ENCODE results near the gene GJB5.

The GJB5 gene

DNA sequence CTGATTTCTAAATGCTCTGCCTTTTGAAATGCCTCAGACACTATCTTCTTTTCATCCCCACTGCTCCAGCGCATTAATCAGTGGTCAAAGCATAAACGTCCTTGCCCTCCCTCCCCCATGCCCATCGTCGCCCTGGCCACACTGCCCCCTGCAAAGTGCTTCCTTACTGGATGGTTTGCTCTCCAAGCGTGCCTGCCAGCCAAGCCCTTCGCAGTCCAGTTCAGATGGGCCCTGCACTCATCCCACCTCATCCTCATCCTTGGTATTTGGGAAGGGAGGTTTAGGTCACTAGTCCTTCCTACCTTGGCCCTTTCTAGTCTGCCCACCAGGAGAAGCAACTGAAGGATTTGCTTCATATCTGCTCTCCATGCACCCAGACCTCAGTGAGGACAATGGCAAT is 41.1 kb downstream of the GJB5 start:
- TF ChIP-seq, protein P1, sequence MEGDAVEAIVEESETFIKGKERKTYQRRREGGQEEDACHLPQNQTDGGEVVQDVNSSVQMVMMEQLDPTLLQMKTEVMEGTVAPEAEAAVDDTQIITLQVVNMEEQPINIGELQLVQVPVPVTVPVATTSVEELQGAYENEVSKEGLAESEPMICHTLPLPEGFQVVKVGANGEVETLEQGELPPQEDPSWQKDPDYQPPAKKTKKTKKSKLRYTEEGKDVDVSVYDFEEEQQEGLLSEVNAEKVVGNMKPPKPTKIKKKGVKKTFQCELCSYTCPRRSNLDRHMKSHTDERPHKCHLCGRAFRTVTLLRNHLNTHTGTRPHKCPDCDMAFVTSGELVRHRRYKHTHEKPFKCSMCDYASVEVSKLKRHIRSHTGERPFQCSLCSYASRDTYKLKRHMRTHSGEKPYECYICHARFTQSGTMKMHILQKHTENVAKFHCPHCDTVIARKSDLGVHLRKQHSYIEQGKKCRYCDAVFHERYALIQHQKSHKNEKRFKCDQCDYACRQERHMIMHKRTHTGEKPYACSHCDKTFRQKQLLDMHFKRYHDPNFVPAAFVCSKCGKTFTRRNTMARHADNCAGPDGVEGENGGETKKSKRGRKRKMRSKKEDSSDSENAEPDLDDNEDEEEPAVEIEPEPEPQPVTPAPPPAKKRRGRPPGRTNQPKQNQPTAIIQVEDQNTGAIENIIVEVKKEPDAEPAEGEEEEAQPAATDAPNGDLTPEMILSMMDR (IDR thresholded peaks at IDR 0.05; ENCODE audit: insufficient read depth, missing control alignments), result no peak
- FAIRE-seq, result no peak
- no peak for DNase-seq (ENCODE audit: insufficient read length, low spot score)

DNA sequence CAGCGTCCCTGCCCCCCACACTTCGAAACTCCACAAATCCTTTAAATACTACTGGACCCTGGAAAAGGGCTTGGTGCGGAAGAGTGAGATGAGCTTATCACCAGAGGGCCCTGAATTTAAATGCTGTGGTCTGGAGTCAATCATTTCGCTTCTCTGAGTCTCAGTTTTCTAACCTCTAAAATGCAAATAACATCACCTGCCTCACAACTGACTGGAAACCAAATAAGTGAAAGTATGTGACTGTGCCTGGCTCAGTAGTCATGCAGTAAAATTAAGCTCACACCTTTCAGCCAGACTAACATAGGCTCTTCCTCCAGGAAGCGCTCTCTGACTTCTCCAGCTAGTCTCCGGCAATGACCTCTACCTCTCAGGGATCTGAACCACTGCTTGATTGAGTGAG is 42.1 kb downstream of the GJB5 start:
- DNase-seq (ENCODE audit: insufficient read length, low spot score) (no peak), FAIRE-seq (no peak)
- TF ChIP-seq, protein P1 (IDR thresholded peaks at IDR 0.05; ENCODE audit: insufficient read depth, missing control alignments), result no peak

DNA sequence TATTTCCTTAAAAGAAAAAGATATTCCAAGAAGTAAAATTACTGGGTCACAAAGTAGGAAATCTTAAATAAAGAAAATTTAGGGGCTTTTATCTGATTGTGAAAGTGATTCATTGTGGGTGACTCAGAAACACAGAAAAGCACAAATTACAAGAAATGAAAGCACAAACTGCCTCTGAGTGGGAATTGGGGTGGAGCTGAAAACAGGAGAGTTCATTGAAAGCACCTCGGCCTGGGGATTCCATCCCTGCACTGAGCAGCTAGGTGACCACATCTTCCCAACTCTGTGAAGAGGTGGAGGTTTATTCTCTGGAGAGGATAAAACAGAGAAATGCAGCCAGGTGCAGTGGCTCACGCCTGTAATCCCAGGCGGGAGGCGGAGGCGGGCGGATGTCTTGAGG is 45.4 kb downstream of the GJB5 start:
- FAIRE-seq, result no peak
- DNase-seq (ENCODE audit: insufficient read length, low spot score), result no peak
- TF ChIP-seq, protein P1 (IDR thresholded peaks at IDR 0.05; ENCODE audit: insufficient read depth, missing control alignments), result no peak

DNA sequence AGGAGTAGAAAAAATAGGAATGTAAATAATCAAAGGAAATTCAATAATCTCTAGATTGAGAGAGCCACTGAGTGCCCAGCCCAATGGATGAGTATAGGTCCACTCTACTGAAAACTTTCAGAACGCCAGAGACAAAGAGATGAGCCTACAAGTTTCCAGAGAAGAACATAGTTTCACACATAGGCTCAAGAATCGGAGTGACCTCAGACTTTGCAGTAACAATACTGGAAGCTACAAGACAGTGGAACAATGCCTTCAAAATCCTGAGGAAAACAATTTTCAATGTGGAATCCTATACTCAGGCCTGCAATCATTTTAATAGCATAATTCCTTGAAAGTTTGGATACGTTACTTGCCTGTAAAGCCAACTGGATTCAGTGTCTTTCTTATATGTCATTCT is 48.9 kb downstream of the GJB5 start:
- no peak for DNase-seq (ENCODE audit: insufficient read length, low spot score)
- no peak for FAIRE-seq
- TF ChIP-seq, protein P1 (IDR thresholded peaks at IDR 0.05; ENCODE audit: insufficient read depth, missing control alignments), result no peak

DNA sequence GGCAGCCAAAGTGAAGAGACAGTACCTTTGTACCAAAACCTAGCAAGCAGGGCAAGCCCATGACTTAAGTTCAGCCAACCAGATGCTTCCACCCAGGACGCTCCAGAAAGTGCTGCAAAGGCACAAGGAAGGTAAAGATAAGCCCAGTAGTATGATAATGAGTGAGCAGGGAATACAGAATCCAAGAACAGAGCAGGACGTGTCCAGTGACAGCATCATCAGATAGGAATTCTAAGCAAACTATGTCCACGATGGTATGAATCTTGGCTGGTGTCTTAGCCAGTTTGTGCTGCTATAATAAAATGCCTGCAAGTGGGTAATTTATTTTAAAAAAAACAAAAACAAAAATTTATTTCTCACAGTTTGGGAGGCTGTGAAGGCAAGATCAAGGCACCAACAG is 51.5 kb downstream of the GJB5 start:
- FAIRE-seq (no peak), DNase-seq (ENCODE audit: insufficient read length, low spot score) (no peak)
- TF ChIP-seq, protein P1 (IDR thresholded peaks at IDR 0.05; ENCODE audit: insufficient read depth, missing control alignments), result no peak

Data from D721Med (cell line).